ENCODE results near the gene LIN28B.

The LIN28B gene

DNA sequence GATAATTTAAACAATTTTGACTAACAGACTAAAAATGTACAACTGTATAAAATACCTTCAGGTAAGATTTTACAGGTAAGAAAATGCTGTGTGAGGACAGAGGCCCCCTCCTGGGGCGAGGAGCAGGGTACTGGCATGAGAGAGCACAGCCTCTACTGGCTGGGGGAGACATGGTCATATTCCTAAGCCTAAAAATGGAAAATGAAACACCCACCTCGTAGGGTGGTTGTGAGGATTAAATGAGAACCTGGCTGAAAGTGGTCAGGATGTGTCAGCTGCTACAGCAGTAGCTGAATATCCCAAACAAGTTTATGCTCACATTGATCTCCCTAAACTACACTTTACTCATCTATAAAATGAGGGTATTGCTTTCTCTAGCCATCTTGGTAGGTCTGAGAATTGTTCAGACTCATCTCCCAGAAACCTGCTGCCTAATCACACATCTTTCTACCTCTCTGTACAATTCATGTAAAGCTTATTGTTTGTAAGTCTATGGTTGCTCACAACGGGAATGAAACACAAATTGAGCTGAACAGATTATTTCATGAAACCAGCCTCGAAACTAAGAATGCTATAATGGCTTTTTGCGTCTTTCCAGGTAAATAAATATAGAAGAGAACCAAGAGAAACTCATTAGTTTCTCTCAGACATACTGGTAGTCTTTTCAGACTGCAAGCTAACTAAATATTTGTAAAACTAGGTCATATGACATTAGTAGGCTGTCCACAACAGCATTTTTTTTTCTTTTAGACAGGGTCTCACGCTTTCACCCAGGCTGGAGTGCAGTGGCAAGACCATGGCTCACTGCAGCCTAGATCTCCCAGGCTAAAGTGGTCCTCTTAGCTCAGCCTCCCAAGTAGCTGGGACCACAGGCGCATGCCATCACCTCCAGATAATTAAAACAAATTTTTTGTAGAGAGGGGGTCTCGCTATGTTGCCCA is 153.3 kb downstream of the LIN28B start:
- no peak for DNase-seq (ENCODE audit: low read depth in 2 of 2)

DNA sequence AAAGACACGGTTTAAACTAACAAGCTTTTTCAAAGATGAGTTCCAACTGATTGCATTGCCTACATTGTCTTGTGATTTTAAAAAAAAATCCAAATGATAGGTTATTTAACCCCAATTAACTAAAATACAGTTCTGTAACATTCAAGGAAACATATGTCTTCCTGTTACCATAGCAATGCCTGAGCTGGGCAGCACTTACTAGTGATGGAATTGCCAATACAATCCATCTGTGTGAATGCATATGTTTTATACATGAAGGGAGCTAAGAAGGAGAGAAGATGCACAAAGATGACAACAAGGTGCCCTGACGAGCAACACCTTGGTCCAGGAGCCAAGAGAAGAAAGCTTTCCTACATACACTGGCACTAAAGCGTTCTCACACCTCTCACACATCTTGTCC is 154.2 kb downstream of the LIN28B start:
- DNase-seq (ENCODE audit: low read depth in 2 of 2) = no peak

DNA sequence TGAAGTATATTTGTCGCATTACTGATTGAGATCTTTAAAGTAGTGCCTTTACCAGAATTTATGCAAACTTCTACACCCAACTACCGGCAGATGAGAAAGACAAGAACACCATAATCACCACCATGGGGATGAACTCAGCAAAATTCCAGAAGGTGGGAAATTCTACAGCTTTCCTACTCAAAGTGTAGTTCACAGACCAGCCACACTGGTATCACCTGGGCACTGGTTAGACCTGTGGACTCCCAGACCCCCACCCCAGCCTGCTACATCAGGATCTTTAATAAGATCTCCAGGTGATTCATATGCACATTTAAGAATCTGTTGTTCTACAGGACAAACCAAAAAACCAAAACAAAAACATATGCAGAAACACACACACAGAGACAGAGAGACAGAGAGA is 155.0 kb downstream of the LIN28B start:
- no peak for DNase-seq (ENCODE audit: low read depth in 2 of 2)

DNA sequence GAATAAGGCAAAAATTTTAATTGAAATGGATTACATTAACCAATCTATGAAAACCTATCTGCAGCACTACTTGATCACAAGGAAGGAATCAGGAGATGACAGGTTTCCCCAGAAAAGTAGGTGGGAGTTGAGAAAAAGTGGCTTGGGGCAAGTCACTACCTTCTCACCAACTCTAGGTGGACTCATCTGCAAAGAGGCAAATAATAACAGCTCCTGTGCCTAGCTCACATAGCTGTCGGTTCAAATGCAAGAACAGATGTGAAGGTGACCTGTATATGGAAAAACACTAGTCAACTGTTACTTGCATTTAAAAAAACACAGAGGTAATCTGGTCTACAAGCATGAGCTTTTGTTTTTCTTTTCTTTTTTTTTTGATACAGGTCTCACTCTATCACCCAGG is 155.7 kb downstream of the LIN28B start:
- no peak for DNase-seq (ENCODE audit: low read depth in 2 of 2)

DNA sequence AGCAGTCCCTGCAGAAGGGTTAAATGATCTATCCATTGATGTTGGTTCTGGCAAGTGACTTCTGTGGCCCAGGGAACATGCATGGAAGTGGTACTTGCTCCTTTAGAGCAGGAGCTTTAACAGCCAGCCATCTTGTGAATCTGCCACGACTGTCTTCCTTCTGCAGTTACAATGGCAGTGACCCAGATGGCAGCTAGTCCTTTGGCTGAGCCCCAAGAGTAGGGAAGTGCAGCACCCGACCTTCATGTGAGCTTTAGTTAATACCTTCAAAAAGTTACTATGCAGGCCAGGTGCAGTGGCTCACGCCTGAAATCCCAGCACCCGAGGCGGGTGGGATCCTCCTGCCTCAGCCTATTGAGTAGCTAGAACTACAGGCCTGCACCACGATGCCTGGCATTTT is 156.5 kb downstream of the LIN28B start:
- no peak for DNase-seq (ENCODE audit: low read depth in 2 of 2)

DNA sequence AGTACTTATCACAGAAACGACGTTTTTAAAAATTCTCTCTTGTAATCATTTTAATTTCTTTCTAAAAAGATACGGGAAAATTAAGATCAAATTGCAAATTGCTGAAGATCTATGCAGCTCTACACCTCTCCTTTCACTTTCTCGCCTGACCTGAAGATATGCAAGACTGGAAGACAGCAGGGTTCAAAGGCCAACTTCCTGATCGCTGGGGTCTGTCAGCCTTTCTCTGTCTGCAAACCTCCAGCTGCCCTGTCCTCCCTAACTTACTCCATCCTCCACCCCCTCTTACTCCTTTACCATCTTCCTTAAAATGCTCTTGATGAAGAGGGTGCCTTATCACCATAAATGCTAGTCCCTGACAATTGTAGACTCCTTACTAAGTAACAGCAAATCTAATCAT is 159.2 kb downstream of the LIN28B start:
- no peak for DNase-seq (ENCODE audit: low read depth in 2 of 2)

DNA sequence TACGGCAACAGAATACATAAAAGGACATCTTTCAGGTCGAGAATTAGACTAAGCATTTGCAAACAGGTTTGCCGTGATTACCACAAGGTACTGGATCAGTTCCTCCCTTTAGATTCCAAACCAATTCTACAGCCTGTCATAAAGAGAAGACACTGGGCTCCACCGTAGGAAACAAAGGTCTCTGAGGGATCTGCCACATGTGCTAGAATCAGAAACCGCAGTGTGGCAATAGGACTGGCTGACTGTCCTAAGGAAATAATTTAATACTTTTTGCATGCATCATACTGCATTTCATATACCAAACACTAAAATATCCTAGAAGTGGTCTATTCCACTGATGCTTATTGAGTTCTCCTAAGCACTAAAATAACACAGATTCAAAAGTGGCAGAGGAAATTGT is 163.7 kb downstream of the LIN28B start:
- no peak for DNase-seq (ENCODE audit: low read depth in 2 of 2)

DNA sequence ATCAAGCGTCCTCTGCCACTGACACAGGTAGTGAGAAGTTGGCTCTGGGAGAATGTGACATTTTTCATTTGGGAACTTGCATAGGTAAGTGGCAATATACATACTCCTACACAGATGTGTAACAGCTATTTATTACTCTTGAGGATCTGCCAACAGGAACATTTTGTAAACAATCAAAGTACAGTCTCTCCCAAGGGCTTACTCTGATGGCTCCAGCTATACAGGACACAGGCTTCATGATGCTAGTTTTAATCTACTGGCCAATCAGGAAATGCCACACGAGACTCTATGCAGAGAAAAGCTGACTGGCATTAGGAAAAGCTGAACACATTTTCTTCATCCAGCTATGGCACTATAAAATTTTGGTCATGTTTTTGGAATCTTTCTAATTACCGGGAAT is 165.1 kb downstream of the LIN28B start:
- no peak for DNase-seq (ENCODE audit: low read depth in 2 of 2)

DNA sequence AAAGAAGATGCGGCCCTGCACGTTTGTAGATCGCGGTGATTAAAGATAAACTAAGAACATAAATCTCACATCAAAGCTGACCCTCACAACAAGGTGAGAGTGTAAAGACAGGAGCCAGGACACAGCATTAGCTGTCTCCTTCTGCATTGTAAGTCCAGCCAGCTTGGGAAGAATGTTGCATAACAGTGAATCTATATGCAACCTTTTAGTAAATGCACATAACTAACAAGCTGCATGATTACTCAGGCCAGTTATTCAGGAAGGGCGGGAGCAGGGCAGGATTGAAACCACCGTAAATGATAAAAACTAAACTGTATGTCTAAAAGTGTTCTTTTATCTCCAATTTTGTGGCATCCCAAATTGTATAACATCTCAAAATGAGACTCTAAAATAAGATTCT is 165.8 kb downstream of the LIN28B start:
- DNase-seq (ENCODE audit: low read depth in 2 of 2) = no peak
